Type B pancreatic cell (in vitro differentiated cells): ENCODE results near the gene GOLGB1. TPM values are rescaled to one million over a fixed set of nuclear protein-coding genes. Genes with fewer than 3 reads are reported as not detected.

Source experiments
- DNase-seq: peaks from one replicate; pipeline ENCODE4 v3.0.0; 2021; ENCODE audit warnings: mixed read lengths; ENCODE audit not compliant: unreplicated experiment; ENCODE audit errors: extremely low spot score
- H3K27ac Mint-ChIP-seq: 2 replicates; pipeline ENCODE4 v1.8.0; 2021; ENCODE audit warnings: mild to moderate bottlenecking, mixed read lengths
- H3K27me3 Mint-ChIP-seq: 2 replicates; pipeline ENCODE4 v1.8.0; 2021; ENCODE audit warnings: mixed read lengths
- H3K36me3 Mint-ChIP-seq: 2 replicates; pipeline ENCODE4 v1.8.0; 2021; ENCODE audit warnings: mixed read lengths
- H3K4me1 Mint-ChIP-seq: one replicate; pipeline ENCODE4 v1.8.0; 2021; ENCODE audit warnings: mixed read lengths; ENCODE audit not compliant: unreplicated experiment
- H3K4me3 Mint-ChIP-seq: 2 replicates; pipeline ENCODE4 v1.8.0; 2021; ENCODE audit warnings: mild to moderate bottlenecking, mixed read lengths
- H3K9me3 Mint-ChIP-seq: 2 replicates; pipeline ENCODE4 v1.8.0; 2021; ENCODE audit warnings: mixed read lengths
- CTCF ChIP-seq: fragments of 200-600 bp; sonication (generic); conservative IDR thresholded peaks from 2 replicates; pipeline ENCODE4 v1.5.0; 2021; ENCODE audit warnings: antibody characterized with exemption, mild to moderate bottlenecking
- total RNA-seq: library from RNA; stranded (reverse); gene quantifications from 2 replicates; pipeline ENCODE4 v1.2.1, GENCODE V29; 2021; ENCODE audit warnings: low replicate concordance

The GOLGB1 gene
- total RNA-seq, 1 donor from 2014 or later: 49.9 TPM

- Mint-ChIP-seq H3K4me1 (no peaks in the 10 kb centered on the region), H3K36me3 (no peaks in the 10 kb centered on the region), H3K4me3 (no peak overlapping the region), H3K9me3 (no peaks in the 10 kb centered on the region), H3K27ac (no peak overlapping the region), H3K27me3 (no peaks in the 10 kb centered on the region)
- DNase-seq: no peak
- no peak for TF ChIP-seq CTCF
These were observed 121.9 kb downstream of the GOLGB1 start for GRCh38 chr3:121627622-121628021.

- TF ChIP-seq CTCF: no peak
These were observed 122.3 kb downstream of the GOLGB1 start for GRCh38 chr3:121627211-121627610.

GRCh38 chr3:121626495-121626894, 123.0 kb downstream of the GOLGB1 start:
- H3K27me3 Mint-ChIP-seq: no peaks in the 10 kb centered on the region
- H3K4me1 Mint-ChIP-seq: no peaks in the 10 kb centered on the region
- H3K4me3 Mint-ChIP-seq: no peak overlapping the region
- H3K9me3 Mint-ChIP-seq: no peaks in the 10 kb centered on the region
- no peak for DNase-seq
- no peak overlapping the region for H3K27ac Mint-ChIP-seq
- TF ChIP-seq CTCF: no peak
- H3K36me3 Mint-ChIP-seq: no peaks in the 10 kb centered on the region

More at GRCh38 chr3:121627211-121627610, 122.3 kb downstream of the GOLGB1 start:
- no peak for DNase-seq
- Mint-ChIP-seq H3K4me3 (no peak overlapping the region), H3K4me1 (no peaks in the 10 kb centered on the region), H3K9me3 (no peaks in the 10 kb centered on the region), H3K36me3 (no peaks in the 10 kb centered on the region), H3K27me3 (no peaks in the 10 kb centered on the region), H3K27ac (no peak overlapping the region)

GRCh38 chr3:121624147-121624899, 125.2 kb downstream of the GOLGB1 start:
- Mint-ChIP-seq H3K27ac (no peak overlapping the region), H3K27me3 (peaks cover 4% of the 10 kb centered on the region)
- TF ChIP-seq CTCF: no peak

GRCh38 chr3:121621491-121621890, 128.1 kb downstream of the GOLGB1 start:
- Mint-ChIP-seq H3K4me3 (no peak overlapping the region), H3K36me3 (no peaks in the 10 kb centered on the region), H3K4me1 (no peaks in the 10 kb centered on the region), H3K9me3 (no peaks in the 10 kb centered on the region), H3K27me3 (peaks cover 4% of the 10 kb centered on the region), H3K27ac (no peak overlapping the region)
- TF ChIP-seq CTCF: no peak
- no peak for DNase-seq

More at GRCh38 chr3:121624147-121624899, 125.2 kb downstream of the GOLGB1 start:
- no peak for DNase-seq
- no peak overlapping the region for H3K4me3 Mint-ChIP-seq
- H3K9me3 Mint-ChIP-seq: no peaks in the 10 kb centered on the region
- no peaks in the 10 kb centered on the region for H3K36me3 Mint-ChIP-seq
- no peaks in the 10 kb centered on the region for H3K4me1 Mint-ChIP-seq
